HCT116 (cell line): ENCODE measurements around the gene CHST8.

ENCODE experiments used
- CTCF ChIP-seq, 3 experiments: fragments of 200-600 bp in 1 of 3; sonication (generic) in 1 of 3; IDR thresholded peaks in 2 of 3; conservative IDR thresholded peaks in 1 of 3; 2 replicates each; pipeline ENCODE4 v1.5.1; 2012 to 2017; ENCODE audit warnings: low read depth in 2 of 3, low read length in 2 of 3, antibody characterized with exemption in 1 of 3, borderline replicate concordance in 1 of 3, control low read depth in 1 of 3, mild to moderate bottlenecking in 1 of 3, mixed read lengths in 1 of 3, mixed run types in 1 of 3, moderate library complexity in 1 of 3; ENCODE audit not compliant: insufficient read depth in 1 of 3
- SP1 ChIP-seq: IDR thresholded peaks from 2 replicates; pipeline ENCODE4 v1.6.1; 2012; ENCODE audit warnings: low read depth
- YY1 ChIP-seq: IDR thresholded peaks from 2 replicates; pipeline ENCODE4 v1.6.1; 2011; ENCODE audit warnings: low read length, low read depth, moderate library complexity, mild to moderate bottlenecking; ENCODE audit not compliant: insufficient replicate concordance; ENCODE audit errors: extremely low read depth

GRCh38 chr19:33745297-33745696 is 123.5 kb downstream of the CHST8 start:
- TF ChIP-seq SP1 (no peak), CTCF (IDR thresholded peaks at IDR 0.05 in 2 of 3, conservative IDR thresholded peaks at IDR 0.05 in 1 of 3; ENCODE audit: borderline replicate concordance in 1 of 3, insufficient read depth in 1 of 3, low read depth in 2 of 3, low read length in 2 of 3) (no peak), YY1 (no peak)
